HEK293 (cell line): ENCODE results near the gene FAM118B.

Experiments
- ZNF184 ChIP-seq: fragments of 450-650 bp; IDR thresholded peaks from 2 replicates; pipeline ENCODE4 v1.5.1; 2018; ENCODE audit warnings: missing biosample characterization, mild to moderate bottlenecking, missing genetic modification characterization
- ZNF274 ChIP-seq, 2 experiments: fragments of 200-500 bp in 1 of 2; fragments of 450-650 bp in 1 of 2; sonication (Bioruptor generic) in 1 of 2; formaldehyde crosslinking in 1 of 2; IDR thresholded peaks; 2 replicates each; pipeline versions ENCODE4 v1.5.1 to v1.6.1; 2014 to 2016; ENCODE audit warnings: borderline replicate concordance in 1 of 2, inconsistent platforms in 1 of 2, low read length in 1 of 2, missing biosample characterization in 1 of 2, missing genetic modification characterization in 1 of 2

- TF ChIP-seq ZNF184 (tag by site-specific recombination) (no peak), ZNF274 (IDR thresholded peaks at IDR 0.05; ENCODE audit: low read length) (no peak), ZNF274 (tag by site-specific recombination; IDR thresholded peaks at IDR 0.05; ENCODE audit: borderline replicate concordance) (no peak)
Observed at GRCh38 chr11:126205359-126205758, 6.2 kb upstream of the FAM118B start.
